Adrenal gland (tissue), 12 donors: Measurements from ENCODE around the gene KIF2C. TPM values are rescaled to one million over a fixed set of nuclear protein-coding genes. Genes with fewer than 3 reads are reported as not detected.
A peak's percentile ranks its signal among the peaks of the same experiment; 100 is the strongest.

ENCODE experiments used
- DNase-seq, 7 donors: peaks; one replicate each; pipeline ENCODE4 v3.0.0-alpha.2; 2019 to 2020
- H3K27ac ChIP-seq, 5 donors: fragments of 200-600 bp; sonication (generic) in 4 of 5; 1 replicate in 3 of 5; 2 replicates in 2 of 5; pipeline versions ENCODE4 v1.5.1 to v1.8.0; 2016 to 2020; ENCODE audit warnings: mild to moderate bottlenecking in 1 of 5
- H3K27me3 ChIP-seq: fragments of 200-600 bp; 2 replicates; pipeline ENCODE4 v1.8.0; 2021
- H3K36me3 ChIP-seq, 2 donors: fragments of 200-600 bp; replicated peaks in 1 of 2; 1 replicate in 1 of 2; 2 replicates in 1 of 2; pipeline versions ENCODE4 v1.5.1 to v1.8.0; 2018 to 2022
- H3K4me1 ChIP-seq, 2 donors: fragments of 200-600 bp; replicated peaks in 1 of 2; 1 replicate in 1 of 2; 2 replicates in 1 of 2; pipeline versions ENCODE4 v1.5.1 to v1.8.0; 2018 to 2021
- H3K4me3 ChIP-seq, 4 donors: fragments of 200-600 bp; sonication (generic) in 3 of 4; one replicate each; pipeline ENCODE4 v1.5.1; 2016 to 2018
- H3K9me3 ChIP-seq, 3 donors: fragments of 200-600 bp; sonication (generic) in 1 of 3; replicated peaks in 1 of 3; 1 replicate in 2 of 3; 2 replicates in 1 of 3; pipeline versions ENCODE4 v1.5.1 to v1.8.0; 2016 to 2021
- CTCF ChIP-seq, 6 experiments: fragments of 450-650 bp in 4 of 6; fragments of 200-600 bp in 2 of 6; sonication (generic) in 1 of 6; IDR thresholded peaks; 1 replicate in 5 of 6; 2 replicates in 1 of 6; pipeline versions ENCODE4 v1.5.1 to v1.8.0; 2016 to 2021; ENCODE audit warnings: antibody characterized with exemption in 6 of 6, mild to moderate bottlenecking in 2 of 6, moderate library complexity in 1 of 6
- POLR2A ChIP-seq, 2 donors: fragments of 450-650 bp; IDR thresholded peaks; one replicate each; pipeline ENCODE4 v1.6.1; 2017; ENCODE audit warnings: antibody characterized with exemption in 2 of 2, mild to moderate bottlenecking in 2 of 2, moderate library complexity in 1 of 2
- WGBS, 4 donors: extraction: QIAGEN DNeasy Blood & Tissue Kit in 2 of 4; methylation state at CpG; one replicate each; pipeline versions ENCODE4 v1.1.5 to v1.1.7; 2013 to 2017; 5-methylcytosine and 5-hydroxymethylcytosine counted together
- intact Hi-C, 2 donors: fragments of 100-400 bp; cut with DNase I; formaldehyde crosslinking; loops; one replicate each; pipeline versions ENCODE4 v1.14.1 to v1.15.0; 2022 to 2023
- polyA plus RNA-seq, 3 donors: library from polyadenylated mRNA; stranded (reverse); fragments of 200-250 nt in 2 of 3; fragments of 350-450 nt in 1 of 3; fragmentation: Illumina TruSeq in 1 of 3; extraction: RNeasy Lipid Tissue Mini Kit (QIAGEN cat#74804) in 1 of 3; gene quantifications; one replicate each; pipeline ENCODE4 v1.2.3, GENCODE V29; 2013 to 2014
- total RNA-seq, 9 donors: library from RNA; depleted of rRNA in 4 of 9; stranded (reverse); fragments of >200 nt in 4 of 9; fragments of 120-200 nt in 1 of 9; fragmentation: NEBNext Ultra II Directional in 1 of 9; extraction: Animal tissue kit (Norgen Biotek cat#: 25700) in 1 of 9; gene quantifications; one replicate each; pipeline versions ENCODE4 v1.1.0 to v1.2.4, GENCODE V29; 2013 to 2023
- donor health status: healthy with polysubstance abuse.
- donor health status: Bipolar disorder and iron deficiency.
- donor health status: DM: yes; HTN: yes; CAD: no.
- donor health status: DM: no; HTN: no; CAD: no.
- donor health status: DM: no; HTN: no; CAD: no.
- donor health status: DM: yes; HTN: yes; CAD: no.

Gene KIF2C
- total and polyA plus RNA-seq, 12 donors, result 0.26 to 10.4 (median 1.4) TPM

- Histone ChIP-seq H3K27me3 (no peaks in the 10 kb centered on the region), H3K9me3 (no peaks in the 10 kb centered on the region), H3K4me3 (no peak overlapping the region), H3K4me1 (no peaks in the 10 kb centered on the region), H3K27ac (no peak overlapping the region), H3K36me3 (no peaks in the 10 kb centered on the region)
- DNase-seq, result no peak
- 86 to 98% (median 93%) methylated on average over 2 of the region's 2 CpGs for WGBS, 4 donors
- no peak for TF ChIP-seq POLR2A (IDR thresholded peaks at IDR 0.05)
- TF ChIP-seq CTCF (IDR thresholded peaks at IDR 0.05), result no peak
- intact Hi-C loops, result no loop called here
These were observed 33.7 kb upstream of the KIF2C start for GRCh38 chr1:44705938-44706337.

- Histone ChIP-seq H3K36me3 (no peaks in the 10 kb centered on the region), H3K9me3 (no peaks in the 10 kb centered on the region), H3K4me3 (no peak overlapping the region), H3K27me3 (no peaks in the 10 kb centered on the region), H3K27ac (no peak overlapping the region), H3K4me1 (no peaks in the 10 kb centered on the region)
- TF ChIP-seq CTCF (IDR thresholded peaks at IDR 0.05), result no peak
- no peak for TF ChIP-seq POLR2A (IDR thresholded peaks at IDR 0.05)
- peak in 2 of 7 donors; percentile 5 to 33 for DNase-seq
- WGBS, 4 donors, result 84 to 88% (median 86%) methylated on average over 5 to 6 of the region's 6 CpGs
- intact Hi-C loops, result no loop called here
These were observed 32.3 kb upstream of the KIF2C start for GRCh38 chr1:44707112-44707881.

- Histone ChIP-seq H3K27me3 (no peaks in the 10 kb centered on the region), H3K4me1 (no peaks in the 10 kb centered on the region), H3K27ac (no peak overlapping the region), H3K9me3 (no peaks in the 10 kb centered on the region), H3K36me3 (no peaks in the 10 kb centered on the region), H3K4me3 (no peak overlapping the region)
- no peak for TF ChIP-seq POLR2A (IDR thresholded peaks at IDR 0.05)
- peak; percentile 23 to 56 (median 46) for TF ChIP-seq CTCF (IDR thresholded peaks at IDR 0.05)
- peak in 4 of 7 donors; percentile 8 to 44 (median 38) for DNase-seq
- WGBS, 4 donors, result 40 to 57% (median 46%) methylated on average over 15 of the region's 15 CpGs
- intact Hi-C loops, result no loop called here
These were observed 31.4 kb upstream of the KIF2C start for GRCh38 chr1:44707959-44708831.

- no peaks in the 10 kb centered on the region for H3K4me1 ChIP-seq
- H3K4me3 ChIP-seq, result no peak overlapping the region
- intact Hi-C loops, result no loop called here
- H3K36me3 ChIP-seq, result no peaks in the 10 kb centered on the region
- TF ChIP-seq POLR2A (IDR thresholded peaks at IDR 0.05) (no peak), CTCF (IDR thresholded peaks at IDR 0.05) (no peak)
- no peak for DNase-seq
- 46 to 58% (median 53%) methylated on average over 6 of the region's 6 CpGs for WGBS, 4 donors
- H3K27ac ChIP-seq, result no peak overlapping the region
- H3K27me3 ChIP-seq, result no peaks in the 10 kb centered on the region
- no peaks in the 10 kb centered on the region for H3K9me3 ChIP-seq
These were observed 26.3 kb upstream of the KIF2C start for GRCh38 chr1:44713321-44713781.
